Nephron (organoid): ENCODE data around the gene TPCN1.

ENCODE experiments used
- H3K27ac Mint-ChIP-seq, 3 experiments: 2 replicates each; pipeline ENCODE4 v1.8.0; 2020; ENCODE audit warnings: mixed read lengths in 3 of 3, mild to moderate bottlenecking in 2 of 3, moderate library complexity in 1 of 3
- H3K27me3 Mint-ChIP-seq: 2 replicates; pipeline ENCODE4 v1.8.0; 2021; ENCODE audit warnings: low read depth, mild to moderate bottlenecking, moderate library complexity, mixed read lengths
- H3K36me3 Mint-ChIP-seq: 2 replicates; pipeline ENCODE4 v1.8.0; 2020; ENCODE audit warnings: low read depth, mixed read lengths
- H3K4me1 Mint-ChIP-seq: 2 replicates; pipeline ENCODE4 v1.8.0; 2020; ENCODE audit warnings: mixed read lengths
- H3K4me3 Mint-ChIP-seq, 3 experiments: 2 replicates each; pipeline ENCODE4 v1.8.0; 2020; ENCODE audit warnings: mild to moderate bottlenecking in 3 of 3, mixed read lengths in 3 of 3, moderate library complexity in 2 of 3
- H3K9me3 Mint-ChIP-seq: 2 replicates; pipeline ENCODE4 v1.8.0; 2020; ENCODE audit warnings: mixed read lengths
- CTCF ChIP-seq, 3 experiments: fragments of 200-600 bp; sonication (generic); IDR thresholded peaks; one replicate each; pipeline ENCODE4 v1.5.0; 2021; ENCODE audit warnings: antibody characterized with exemption in 3 of 3; ENCODE audit not compliant: unreplicated experiment in 3 of 3

Gene TPCN1

DNA sequence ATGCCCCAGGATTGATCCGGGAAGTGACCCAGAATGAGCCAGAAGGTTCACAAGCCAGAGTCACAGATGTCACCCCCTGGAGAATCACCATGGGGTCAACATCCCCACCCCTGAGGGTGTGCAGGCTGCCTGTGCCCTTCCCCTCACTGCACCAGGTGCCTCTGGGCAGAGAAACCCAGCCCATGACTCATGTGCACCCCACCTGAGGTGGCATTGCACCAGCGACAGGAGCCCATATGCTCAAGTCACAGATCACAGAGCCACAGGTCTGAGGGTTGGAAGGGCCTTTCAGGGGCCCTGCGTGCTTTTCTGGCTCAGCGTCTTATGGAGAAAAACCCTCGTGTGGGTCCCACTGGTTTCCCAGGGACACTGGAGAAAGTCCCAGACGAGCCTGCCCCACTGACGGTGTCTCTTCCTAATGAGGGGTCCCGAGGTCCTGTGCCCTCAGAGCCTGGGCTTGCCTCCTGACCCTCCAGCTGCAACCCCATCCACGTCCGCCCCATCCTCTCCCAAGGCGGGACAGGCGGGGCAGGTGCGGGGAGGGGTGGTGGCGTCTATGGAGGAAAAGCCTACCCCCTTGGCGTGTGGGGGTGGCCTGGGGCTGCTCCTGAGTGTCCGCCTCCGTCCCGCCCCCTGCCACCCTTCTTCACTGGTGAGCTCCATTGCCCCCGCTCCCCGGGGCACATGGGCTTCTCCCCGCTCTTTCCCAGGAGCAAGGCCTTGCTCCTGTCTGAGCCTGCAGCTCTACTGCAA lies 66.1 kb downstream of the TPCN1 start:
- Mint-ChIP-seq H3K27me3 (no peaks in the 10 kb centered on the region), H3K4me3 (no peak overlapping the region)
- TF ChIP-seq CTCF (IDR thresholded peaks at IDR 0.05; ENCODE audit: unreplicated experiment in 3 of 3) = no peak

DNA sequence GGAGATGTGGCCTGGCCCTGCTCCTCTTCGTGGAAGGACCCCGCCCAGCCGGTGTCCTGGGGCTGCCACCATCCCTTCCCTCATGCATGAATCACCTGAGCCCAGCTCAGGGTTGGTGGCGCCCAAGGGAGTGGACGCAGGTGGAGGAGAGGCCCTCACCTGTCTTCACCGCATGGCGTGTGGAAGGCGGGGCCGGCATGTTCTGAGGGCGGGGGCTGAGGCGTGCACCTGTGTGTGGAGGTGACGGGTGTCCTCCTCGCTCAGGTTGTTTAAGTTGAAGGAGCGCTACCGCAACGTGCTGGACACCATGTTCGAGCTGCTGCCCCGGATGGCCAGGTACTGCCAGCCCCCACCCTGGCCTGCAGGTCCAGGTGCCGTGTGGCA lies 66.6 kb downstream of the TPCN1 start:
- H3K9me3 Mint-ChIP-seq = no peaks in the 10 kb centered on the region
- H3K27me3 Mint-ChIP-seq = no peaks in the 10 kb centered on the region
- H3K4me3 Mint-ChIP-seq = no peak overlapping the region
- H3K36me3 Mint-ChIP-seq = peaks cover 27% of the 10 kb centered on the region
- H3K27ac Mint-ChIP-seq = no peak overlapping the region
- TF ChIP-seq CTCF (IDR thresholded peaks at IDR 0.05; ENCODE audit: unreplicated experiment in 3 of 3) = no peak
- H3K4me1 Mint-ChIP-seq = peaks cover 6% of the 10 kb centered on the region

More for the DNA sequence above, 66.1 kb downstream of the TPCN1 start:
- Mint-ChIP-seq H3K9me3 (no peaks in the 10 kb centered on the region), H3K27ac (no peak overlapping the region), H3K36me3 (peaks cover 25% of the 10 kb centered on the region), H3K4me1 (peaks cover 6% of the 10 kb centered on the region)

DNA sequence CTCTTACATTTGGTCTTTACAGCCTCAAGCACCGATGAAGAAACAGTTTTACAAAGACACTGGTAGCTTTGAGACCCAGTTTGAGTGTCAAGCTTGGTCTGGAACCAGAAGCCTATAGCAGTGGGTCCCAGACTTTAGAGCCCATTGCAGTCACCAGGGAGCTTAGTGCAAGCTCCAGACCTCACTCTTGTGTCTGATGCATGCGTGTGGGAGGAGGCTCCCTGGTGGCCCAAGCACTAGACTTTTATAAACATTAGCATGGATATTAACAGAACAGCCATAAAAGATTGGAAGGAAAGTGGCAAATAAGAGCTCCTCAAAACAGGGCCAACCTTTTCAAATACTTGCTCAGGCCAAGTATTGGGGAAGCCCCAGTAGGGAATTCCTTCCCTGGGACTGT lies 68.1 kb downstream of the TPCN1 start:
- H3K9me3 Mint-ChIP-seq = no peaks in the 10 kb centered on the region
- no peak for TF ChIP-seq CTCF (IDR thresholded peaks at IDR 0.05; ENCODE audit: unreplicated experiment in 3 of 3)
- no peaks in the 10 kb centered on the region for H3K27me3 Mint-ChIP-seq
- no peak overlapping the region for H3K4me3 Mint-ChIP-seq
- peaks cover 31% of the 10 kb centered on the region for H3K36me3 Mint-ChIP-seq
- no peak overlapping the region for H3K27ac Mint-ChIP-seq
- H3K4me1 Mint-ChIP-seq = peaks cover 6% of the 10 kb centered on the region

DNA sequence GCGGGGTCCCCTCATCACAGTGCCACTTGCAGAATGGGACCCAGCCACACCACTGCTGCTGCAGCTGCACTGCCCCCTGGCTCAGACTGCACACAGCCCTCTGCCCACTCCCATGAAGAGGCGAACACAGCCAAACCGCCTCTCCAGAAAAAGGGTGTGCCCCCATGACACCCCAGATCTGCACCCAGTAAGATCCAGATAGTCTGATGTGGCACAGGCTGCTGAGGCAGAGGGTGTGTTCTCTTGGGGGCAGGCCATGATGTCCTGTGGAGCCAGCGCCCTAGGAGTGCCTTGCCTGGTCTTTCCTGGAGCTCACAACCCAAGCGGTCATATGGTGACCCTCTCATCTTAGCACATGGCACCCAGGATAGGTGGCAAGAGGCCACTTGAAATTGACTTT lies 69.2 kb downstream of the TPCN1 start:
- H3K4me1 Mint-ChIP-seq = peaks cover 6% of the 10 kb centered on the region
- no peak overlapping the region for H3K4me3 Mint-ChIP-seq
- H3K9me3 Mint-ChIP-seq = no peaks in the 10 kb centered on the region
- peaks cover 31% of the 10 kb centered on the region for H3K36me3 Mint-ChIP-seq
- H3K27ac Mint-ChIP-seq = no peak overlapping the region
- H3K27me3 Mint-ChIP-seq = no peaks in the 10 kb centered on the region
- TF ChIP-seq CTCF (IDR thresholded peaks at IDR 0.05; ENCODE audit: unreplicated experiment in 3 of 3) = no peak

GRCh38 chr12:113291586-113291985 lies 70.3 kb downstream of the TPCN1 start:
- H3K9me3 Mint-ChIP-seq = no peaks in the 10 kb centered on the region
- TF ChIP-seq CTCF (IDR thresholded peaks at IDR 0.05; ENCODE audit: unreplicated experiment in 3 of 3) = no peak
- H3K36me3 Mint-ChIP-seq = peaks cover 28% of the 10 kb centered on the region
- no peak overlapping the region for H3K4me3 Mint-ChIP-seq
- no peaks in the 10 kb centered on the region for H3K27me3 Mint-ChIP-seq
- H3K27ac Mint-ChIP-seq = no peak overlapping the region
- H3K4me1 Mint-ChIP-seq = peaks cover 6% of the 10 kb centered on the region

GRCh38 chr12:113292091-113292490 lies 70.8 kb downstream of the TPCN1 start:
- Mint-ChIP-seq H3K4me3 (no peak overlapping the region), H3K9me3 (no peaks in the 10 kb centered on the region), H3K4me1 (peaks cover 6% of the 10 kb centered on the region), H3K27me3 (no peaks in the 10 kb centered on the region), H3K27ac (no peak overlapping the region), H3K36me3 (peaks cover 30% of the 10 kb centered on the region)
- no peak for TF ChIP-seq CTCF (IDR thresholded peaks at IDR 0.05; ENCODE audit: unreplicated experiment in 3 of 3)
